Mucosa of gallbladder (tissue), 1 donor: ENCODE results near the gene CNKSR1. TPM values are rescaled to one million over a fixed set of nuclear protein-coding genes. Genes with fewer than 3 reads are reported as not detected.
A peak's percentile ranks its signal among the peaks of the same experiment; 100 is the strongest.

Experiments
- DNase-seq: peaks from one replicate; pipeline ENCODE4 v3.0.0-alpha.2; 2020; ENCODE audit warnings: low spot score
- total RNA-seq: library from RNA; stranded (reverse); gene quantifications from one replicate; pipeline ENCODE4 v1.2.1, GENCODE V29; 2021
- donor health status: DM: no; HTN: no; CAD: no.

CNKSR1 gene
- total RNA-seq, 1 donor from 2014 or later = 36.0 TPM

DNA sequence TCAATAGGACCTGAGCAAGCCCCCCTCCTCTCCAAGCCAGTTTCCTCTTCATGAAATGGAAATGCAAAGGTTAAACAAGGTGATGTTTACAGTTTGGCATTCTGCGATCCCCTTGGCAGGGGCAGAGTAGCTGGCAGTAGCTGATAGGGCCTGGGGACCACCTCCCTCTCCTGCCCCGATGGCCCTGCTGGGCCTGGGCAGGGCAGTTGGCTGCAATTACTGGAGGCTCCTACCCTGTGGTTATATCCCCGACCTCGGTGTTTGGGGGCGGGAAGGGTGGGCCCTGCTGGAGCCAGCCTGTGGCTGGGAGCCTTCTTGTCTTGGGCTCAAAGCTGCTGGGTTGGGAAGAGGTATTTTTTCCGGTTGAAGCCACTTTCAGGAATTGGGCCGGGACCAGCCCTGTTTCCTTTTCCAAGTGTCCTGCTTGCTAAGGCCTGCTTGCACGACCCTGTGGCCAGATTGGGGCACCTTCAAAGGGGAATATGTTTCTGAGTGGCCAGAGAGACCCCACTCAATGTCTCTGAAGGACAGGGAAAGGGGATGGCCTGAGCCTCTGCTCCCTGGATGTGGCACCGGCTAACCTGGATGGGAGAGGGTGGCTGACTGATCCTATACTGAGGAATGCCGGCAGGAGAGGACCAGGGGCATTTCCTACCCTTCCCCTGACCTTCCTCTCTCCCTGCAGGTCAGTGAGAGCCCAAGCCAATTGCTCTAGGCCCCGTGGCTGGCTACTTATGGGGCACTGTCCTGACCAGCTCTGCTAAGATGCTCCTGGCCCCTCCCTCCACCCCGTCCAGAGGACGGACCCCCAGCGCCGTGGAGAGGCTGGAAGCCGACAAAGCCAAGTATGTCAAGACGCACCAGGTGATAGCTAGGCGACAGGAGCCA lies 16.5 kb upstream of the CNKSR1 start:
- DNase-seq = no peak

DNA sequence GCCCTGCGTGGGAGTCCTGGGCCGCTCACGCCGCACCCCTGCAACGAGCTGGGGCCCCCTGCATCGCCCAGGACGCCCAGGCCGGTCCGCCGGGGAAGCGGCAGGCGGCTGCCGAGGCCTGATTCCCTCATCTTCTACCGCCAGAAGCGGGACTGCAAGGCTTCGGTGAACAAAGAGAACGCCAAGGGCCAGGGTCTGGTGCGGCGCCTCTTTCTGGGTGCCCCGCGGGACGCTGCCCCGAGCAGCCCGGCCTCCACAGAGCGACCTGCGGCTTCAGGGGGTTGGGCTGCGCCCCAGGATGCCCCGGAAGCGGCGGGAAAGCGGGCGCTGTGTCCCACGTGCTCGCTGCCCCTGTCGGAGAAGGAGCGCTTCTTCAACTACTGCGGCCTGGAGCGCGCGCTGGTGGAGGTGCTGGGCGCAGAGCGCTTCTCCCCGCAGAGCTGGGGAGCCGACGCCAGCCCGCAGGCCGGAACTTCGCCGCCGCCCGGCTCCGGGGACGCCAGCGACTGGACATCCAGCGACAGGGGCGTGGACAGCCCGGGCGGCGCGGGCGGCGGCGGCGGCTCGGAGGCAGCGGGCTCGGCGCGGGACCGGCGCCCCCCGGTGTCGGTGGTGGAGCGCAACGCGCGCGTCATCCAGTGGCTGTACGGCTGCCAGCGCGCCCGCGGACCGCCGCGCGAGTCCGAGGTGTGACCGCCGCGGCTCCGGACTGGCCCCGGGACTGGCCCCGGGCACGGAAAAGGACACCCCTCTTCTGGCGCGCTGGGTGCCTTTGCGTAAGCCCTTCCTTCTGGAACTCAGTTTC lies 15.7 kb upstream of the CNKSR1 start:
- DNase-seq = peak; percentile 45

DNA sequence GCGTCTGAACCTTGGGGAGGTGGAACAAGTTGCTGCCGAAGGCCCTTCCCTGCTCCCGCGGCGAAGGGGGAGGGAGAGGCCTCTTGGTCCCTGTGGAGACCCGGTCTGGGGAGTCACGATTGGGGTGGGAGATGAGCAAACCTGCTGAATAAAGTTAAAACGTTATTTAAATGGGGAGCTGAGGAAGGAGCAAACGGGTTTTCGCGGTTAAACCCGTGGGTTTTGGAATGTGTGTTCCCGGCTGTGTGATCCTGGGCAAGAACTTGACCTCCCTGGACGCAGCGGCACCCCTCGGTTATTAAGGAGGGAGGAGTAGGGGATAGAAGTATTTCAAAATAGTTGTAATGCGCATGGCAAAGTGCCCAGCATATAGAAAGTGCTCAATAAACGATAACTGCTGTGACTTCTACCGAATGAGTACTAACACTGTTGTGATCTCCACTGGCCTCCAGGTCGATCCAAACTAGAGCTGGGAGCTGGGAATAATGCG lies 15.0 kb upstream of the CNKSR1 start:
- no peak for DNase-seq

DNA sequence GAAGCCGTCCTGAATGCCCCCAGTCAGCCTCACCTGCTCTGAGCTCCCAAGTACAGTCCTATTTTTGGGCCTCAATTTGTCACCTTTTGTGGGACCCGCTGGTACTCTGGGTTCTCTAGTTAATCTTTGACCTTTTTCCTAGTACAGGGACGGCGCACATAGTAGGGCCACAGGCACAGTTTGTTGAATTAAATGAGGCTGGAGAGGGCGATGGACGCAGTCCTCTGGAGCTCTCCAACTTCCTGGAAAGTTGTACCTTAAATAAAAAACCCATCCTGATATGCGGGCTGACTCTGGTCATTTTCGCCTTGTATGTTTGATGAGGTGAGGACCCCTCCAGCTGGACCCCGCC lies 13.6 kb upstream of the CNKSR1 start:
- DNase-seq = no peak

DNA sequence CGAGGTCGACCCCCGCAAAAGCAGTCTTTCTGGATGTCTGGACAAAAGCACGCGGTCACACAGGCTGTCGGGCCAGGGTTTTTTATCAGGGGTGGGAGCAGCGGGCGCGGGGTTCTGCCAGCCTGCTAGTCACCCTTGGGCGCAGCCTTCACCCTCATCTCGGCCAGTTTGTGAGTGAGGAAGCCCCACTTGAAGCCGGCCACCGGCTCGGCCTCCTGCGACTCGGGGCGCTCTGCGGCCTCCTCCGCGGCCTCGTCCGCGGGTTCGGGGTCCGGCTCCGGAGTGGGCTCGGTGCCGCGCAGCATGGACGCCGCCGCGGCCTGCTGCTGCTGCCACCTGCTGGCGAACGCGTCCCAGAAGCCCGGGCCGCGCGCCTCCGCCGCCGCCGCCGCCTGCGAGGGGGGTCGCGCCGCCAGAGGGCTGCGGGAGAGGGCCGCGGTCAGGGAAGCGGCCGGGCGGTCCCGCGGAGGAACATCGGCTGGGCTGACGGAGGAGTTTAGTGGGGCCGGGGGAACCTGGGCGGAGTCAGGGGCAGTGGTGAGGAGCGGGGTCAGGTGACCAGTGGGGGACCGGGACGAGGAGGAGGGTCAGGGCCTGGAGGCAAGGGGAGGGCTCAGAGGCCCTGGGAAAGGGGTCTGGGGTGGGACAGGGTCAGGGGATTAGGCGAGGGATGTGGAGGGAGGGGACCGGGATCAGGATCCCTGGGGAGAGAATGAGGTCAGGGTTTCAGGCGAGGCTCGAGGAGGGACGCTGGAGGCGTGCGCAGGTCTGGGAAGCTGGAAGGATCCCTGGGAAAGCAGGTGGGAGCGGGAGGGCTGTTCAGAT lies 13.0 kb upstream of the CNKSR1 start:
- DNase-seq = no peak

DNA sequence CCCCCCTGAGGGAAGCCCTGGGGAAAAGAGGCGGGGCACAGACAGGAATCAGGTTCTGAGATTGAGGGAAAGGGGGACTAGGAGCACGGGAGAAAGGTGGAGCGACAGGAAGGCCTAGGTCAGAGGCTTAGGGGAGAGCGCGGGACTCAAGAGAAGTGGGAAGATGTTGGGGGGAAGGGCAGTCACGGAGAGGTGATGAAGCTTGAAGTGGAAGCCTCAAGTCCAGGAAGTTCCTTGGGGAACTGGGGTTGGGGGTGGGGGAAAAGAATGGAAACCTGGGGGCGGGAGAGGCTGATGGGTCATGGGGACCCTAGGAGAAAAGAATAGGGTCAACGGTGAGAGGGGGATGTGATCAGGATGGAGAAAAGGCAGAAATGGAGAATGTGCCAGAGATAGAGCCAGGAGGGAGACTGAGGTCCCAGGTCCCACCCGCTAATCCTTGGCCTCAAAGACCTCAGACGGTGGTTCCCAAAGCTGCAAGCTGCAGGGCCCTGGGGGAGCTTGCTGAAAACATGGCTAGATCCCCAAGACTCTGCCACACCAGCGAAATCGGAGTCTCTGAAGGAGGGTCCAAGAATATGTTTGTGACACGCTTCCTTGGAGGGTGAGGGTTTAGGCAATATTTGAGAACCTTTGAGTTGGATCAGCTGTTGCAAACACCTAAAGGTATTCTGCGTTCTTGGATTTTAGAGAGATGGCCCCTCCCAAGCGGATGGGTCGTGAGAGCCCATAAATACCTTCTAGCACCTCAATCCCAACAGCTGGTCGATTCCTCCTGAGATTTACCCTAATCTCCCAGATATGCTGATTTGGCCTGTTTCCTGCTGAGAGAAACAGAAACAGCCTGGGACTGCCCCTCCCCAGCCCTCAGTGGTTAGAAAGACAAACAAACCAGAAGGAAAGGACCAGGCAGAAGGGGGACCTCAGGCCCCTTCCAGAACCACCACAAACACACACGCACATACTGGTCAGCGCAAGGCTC lies 12.1 kb upstream of the CNKSR1 start:
- no peak for DNase-seq

DNA sequence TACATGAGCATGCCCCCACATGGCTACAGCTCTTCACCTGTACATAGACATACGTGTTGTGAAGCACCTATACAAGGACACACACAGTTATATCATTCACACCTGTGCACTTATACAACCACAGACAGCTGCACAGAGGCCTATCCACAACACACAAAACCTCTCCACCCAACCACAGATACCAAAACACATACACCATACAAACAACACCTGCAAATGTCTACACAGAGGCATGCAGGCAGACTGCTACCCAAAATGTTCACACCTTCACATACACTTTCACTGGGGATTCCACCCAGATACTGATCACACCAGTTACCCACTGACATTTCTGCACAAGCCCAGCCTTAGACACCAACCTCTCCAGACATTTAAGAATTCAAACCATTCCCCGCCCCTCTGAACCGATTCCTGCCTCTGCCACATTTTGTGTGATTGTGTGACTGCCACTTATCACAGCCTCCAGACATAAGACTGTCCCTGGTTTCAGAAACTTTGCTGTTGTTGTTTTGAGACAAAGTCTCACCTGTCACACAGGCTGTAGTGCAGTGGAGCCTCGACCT lies 10.5 kb upstream of the CNKSR1 start:
- DNase-seq = no peak

DNA sequence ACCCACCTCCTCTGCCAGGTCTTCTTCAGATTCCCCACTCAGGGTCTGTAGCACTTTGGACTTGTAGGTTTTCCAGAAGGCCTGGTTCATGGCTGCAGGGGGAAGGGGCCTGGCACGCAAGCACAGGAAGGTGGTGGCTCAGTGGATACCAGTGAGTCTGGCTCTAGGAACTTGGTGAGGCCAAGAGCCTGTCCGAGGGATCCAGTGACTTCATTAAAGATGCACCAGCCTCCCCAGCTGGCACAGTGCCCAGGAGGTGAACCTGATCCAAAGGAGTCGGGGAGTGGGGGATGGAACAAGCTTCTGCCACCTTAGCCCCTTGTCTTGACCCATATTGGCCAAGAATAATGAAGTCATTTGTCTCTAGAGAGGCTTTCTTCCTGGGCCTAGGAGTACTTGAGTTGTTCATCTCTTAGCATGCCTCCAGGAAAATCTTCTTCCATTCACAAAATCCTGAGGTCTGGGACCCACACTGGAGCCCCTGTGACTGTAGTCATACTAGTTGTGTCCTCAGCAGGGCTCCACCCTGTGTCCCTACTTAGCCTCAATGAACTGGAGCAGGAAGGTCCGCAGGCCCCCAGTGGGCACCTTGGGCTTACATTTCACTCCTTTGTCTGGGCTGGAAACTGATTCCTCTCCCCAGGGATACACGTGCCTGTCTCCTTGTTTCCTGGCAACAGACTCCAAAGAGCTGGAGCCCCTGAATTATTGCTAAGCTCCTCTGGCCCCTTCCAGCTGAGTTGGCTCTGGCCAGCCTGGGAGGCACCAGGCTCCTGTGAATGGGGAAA lies 8.7 kb upstream of the CNKSR1 start, which contains the start of gene C1orf232:
Gene C1orf232 (minus strand): TSS at position 554 of the 788 bp plus-strand sequence. CDS start 464 bp downstream, at position 90.
- DNase-seq = no peak

DNA sequence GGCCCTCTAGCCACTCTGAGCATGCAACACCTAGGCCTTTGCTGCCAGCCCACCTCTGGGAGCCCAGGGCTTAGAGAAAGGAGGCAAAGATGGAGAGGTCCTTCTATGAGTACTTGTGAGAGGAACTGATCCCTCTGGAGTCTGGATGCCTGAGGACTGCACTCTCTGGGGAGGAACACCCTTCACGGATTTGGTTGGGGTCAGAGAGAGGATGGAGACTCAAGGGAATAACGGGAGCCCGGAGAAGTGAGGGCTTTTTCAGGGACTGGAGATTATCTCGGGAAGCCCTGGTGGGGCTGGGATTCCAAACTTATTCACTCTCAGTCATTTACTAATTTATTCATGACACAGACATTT lies 8.1 kb upstream of the CNKSR1 start:
- DNase-seq = no peak

DNA sequence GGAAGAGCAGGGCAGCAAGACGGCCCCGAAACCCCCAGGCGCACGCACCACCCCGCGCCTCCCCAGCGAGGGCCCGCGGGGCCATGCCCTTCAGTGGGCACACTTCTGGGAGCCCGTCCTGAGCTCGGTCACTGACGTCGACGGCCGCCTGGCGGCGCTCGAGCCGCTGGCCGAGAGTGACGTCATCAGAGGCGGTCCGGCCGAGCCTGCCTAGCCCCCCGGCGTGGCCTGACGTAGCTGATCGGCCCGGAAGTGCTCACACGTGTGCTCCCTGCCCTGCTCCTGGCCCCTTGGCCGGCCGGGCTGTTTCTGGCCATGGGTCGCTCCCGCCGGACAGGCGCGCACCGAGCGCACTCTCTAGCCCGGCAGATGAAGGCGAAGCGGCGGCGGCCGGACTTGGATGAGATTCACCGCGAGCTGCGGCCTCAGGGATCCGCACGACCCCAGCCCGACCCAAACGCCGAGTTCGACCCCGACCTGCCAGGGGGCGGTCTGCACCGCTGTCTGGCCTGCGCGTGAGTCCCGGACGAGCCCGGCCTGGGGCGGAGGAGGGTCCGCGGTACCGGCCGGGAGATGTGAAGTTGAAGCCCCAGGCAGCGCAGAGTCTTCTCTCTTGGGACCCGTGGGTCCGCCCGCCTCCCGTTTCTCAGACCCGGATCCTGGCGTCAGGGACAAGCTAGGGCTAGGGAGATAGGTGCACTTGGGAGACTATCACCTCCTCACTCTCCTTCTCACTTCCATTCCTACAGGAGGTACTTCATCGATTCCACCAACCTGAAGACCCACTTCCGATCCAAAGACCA lies 7.4 kb upstream of the CNKSR1 start, which contains the start of gene ZNF593:
Gene ZNF593 (plus strand): TSS at position 240 of the 803 bp plus-strand sequence. CDS start 76 bp downstream, at position 316.
- peak; percentile 91 for DNase-seq

DNA sequence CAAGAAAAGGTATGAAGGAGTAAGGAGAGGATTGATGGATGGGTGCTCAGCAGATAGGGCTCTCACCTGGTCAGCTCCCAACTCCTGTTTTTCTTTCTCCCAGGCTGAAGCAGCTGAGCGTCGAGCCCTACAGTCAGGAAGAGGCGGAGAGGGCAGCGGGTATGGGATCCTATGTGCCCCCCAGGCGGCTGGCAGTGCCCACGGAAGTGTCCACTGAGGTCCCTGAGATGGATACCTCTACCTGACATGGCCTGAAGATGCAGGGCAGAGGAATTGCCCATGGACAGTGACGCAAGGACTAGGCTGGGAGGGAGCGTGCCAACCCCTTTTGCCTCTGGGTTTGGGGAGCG lies 6.8 kb upstream of the CNKSR1 start:
- no peak for DNase-seq

DNA sequence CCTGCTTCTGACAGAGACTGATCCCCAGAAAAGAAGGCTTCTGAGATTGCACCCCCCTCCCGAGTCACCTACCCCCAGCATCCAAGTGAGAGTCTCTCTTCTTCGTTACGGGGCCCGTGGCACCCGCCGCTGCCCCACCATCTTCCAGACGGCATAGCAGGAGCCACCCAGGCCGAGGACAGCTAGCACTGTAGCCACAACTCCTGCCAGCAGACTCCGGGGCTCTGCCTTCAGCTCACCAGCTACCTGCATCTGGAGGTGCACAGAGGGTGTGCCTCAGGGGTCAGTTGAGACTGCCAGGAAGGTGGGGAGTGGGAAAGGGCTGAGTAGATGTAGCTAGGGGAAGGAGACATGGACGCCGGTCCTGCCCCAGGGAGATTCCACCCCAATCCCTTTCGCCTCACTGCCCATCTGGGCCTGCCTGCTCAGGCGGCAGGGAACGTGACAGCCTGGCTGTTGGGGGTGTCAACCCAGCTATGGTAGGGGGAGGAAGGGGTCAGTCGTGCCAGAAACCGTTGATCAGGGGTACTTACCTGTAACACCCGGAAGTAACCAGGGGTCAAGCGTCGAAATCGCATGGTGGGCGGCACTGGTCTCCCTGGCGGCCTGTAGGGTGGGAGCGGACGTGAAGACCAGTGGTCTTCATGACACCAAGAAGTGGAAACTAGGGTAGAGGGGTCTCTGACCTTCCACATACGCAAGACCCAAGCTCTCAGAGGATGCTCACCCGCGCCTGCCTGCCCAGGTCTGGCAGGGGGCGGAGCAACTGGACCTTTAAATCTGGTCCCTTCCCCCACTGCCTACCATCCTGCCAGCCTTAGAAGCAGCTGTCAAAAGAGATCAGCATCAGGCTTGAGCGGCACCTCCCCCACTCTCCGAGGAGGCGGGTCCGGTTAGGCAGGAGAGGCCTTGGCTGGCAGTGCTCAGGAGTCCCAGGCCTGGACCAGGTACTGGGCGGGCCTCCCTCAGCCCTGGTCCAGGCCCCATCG lies 5.9 kb upstream of the CNKSR1 start, which contains the start of gene ZNF593OS:
Gene ZNF593OS (minus strand): TSS at position 749 of the 989 bp plus-strand sequence. CDS start 171 bp downstream, at position 578.
- no peak for DNase-seq

DNA sequence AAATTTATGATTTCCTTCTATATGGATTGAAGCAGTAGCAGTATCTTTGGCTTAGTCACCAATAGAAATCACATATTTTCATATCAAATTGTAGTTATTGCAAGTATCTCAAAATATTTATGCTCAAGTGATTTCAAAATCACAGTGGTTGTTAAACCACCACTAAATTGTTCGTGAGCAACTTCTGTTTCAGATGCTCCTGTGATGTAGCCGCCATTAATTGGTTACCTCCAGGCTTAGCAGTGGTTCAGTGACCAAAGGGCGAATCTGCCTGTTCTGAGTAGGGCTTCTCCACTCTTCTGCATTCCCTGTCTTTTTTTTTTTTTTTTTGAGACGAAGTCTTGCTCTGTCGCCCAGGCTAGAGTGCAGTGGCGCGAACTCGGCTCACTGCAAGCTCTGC lies 1.9 kb upstream of the CNKSR1 start:
- no peak for DNase-seq

DNA sequence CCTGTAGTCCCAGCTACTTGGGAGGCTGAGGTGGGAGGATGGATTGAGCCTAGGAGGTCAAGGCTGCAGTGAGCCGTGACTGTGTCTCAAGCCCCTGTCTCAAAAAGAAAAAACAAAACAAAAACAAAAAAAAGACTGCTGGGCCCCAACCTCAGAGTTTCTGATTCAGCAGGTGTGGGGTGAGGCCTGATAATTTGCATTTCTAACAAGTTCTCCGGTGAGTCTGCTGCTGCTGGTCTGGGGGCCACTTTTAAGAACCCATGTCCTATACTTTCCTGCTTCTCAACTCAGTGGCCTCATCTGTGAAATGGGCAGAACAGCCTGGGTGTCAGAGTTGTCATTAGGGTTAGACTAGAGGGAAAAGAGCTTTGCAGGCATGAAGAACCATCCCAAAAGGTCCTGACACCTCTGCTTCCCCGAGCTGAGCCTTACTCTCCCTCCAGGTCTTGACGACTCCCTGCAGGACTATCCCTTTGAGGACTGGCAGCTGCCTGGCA lies 2.8 kb downstream of the CNKSR1 start:
- DNase-seq = no peak

DNA sequence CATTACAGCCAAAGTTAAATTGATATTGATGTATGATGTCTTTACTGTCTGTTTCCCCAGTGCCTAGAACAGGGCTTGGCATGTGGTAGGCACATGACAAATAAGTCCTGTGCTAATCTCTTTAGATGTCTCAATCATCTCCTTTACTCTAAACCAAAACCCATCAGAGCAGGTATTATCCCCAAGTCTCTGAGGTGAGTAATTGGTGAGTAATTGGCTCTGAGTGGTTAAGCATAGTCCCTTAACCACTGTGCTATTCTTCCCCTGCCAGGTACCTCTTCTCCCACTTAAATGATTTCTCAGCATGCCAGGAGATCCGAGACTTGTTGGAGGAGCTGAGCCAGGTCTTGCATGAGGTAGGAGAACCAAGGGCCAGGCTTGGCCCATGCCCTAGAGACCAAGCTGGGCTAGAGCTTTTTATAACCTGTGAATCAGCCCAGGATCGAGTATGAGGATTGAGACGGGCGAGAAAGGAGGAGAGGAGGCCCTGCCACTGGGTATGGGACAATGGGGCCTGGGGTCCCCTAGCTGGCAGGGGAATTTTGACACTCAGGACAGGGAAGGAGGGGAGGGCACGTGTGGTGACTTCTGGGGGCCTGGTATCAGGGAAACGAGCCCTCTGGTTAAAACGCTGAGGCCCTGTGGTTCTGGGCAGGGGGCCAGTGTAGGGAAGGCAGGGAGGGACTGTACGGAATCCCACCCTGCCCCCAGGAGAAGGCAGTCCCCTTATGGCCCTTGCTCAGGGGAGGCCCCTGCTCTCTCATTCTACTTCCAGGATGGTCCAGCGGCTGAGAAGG lies 4.5 kb downstream of the CNKSR1 start:
- DNase-seq = no peak

DNA sequence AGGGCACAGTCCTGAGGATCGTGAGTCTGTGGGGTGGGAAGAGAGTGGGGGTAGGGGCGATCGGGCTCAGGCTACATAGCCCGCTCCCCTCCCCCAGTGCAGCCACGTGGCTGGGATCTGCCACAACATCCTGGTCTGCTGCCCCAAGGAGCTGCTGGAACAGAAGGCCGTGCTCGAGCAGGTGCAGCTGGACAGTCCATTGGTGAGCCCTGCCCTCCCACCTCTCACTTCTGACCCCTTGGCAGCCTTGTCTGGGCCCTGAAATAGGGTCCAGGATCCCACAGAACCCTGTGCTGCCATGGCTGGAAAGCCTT lies 5.0 kb downstream of the CNKSR1 start:
- no peak for DNase-seq
